OCI-LY7 (cell line): ENCODE measurements around the gene FBLN1. TPM values are rescaled to one million over a fixed set of nuclear protein-coding genes. Genes with fewer than 3 reads are reported as not detected.

Source experiments
- BruUV-seq: library from RNA; stranded (reverse); fragments of 400-500 nt; replicated peaks from 2 replicates; lab custom pipeline; 2021; lab: Mats Ljungman, UMichigan
- CTCF ChIA-PET: fragments of 300-600 bp; sonication (Branson Sonifier 250); formaldehyde crosslinking; loops from one replicate; lab custom pipeline; 2022; ENCODE audit warnings: antibody characterized with exemption; ENCODE audit not compliant: unreplicated experiment; lab: Charles Lee
- POLR2A ChIA-PET: fragments of 300-600 bp; sonication (Branson Sonifier 250); formaldehyde crosslinking; loops from one replicate; lab custom pipeline; 2022; ENCODE audit warnings: antibody characterized with exemption; lab: Charles Lee
- DNase-seq: peaks from one replicate; pipeline ENCODE4 v3.0.0-alpha.2; 2015; ENCODE audit warnings: low spot score
- H2AFZ ChIP-seq: fragments of 200-600 bp; sonication (generic), shearing (Covaris generic); 2 replicates; pipeline ENCODE4 v1.6.1; 2014; ENCODE audit warnings: mild to moderate bottlenecking, antibody characterized with exemption, low read length, moderate library complexity
- H3K27ac ChIP-seq: fragments of 200-600 bp; sonication (generic); 2 replicates; pipeline ENCODE4 v1.5.1; 2014; ENCODE audit warnings: mixed run types, low read depth, mild to moderate bottlenecking, moderate library complexity, low read length, inconsistent platforms; ENCODE audit not compliant: poor library complexity, severe bottlenecking
- H3K36me3 ChIP-seq: fragments of 200-600 bp; sonication (generic); 2 replicates; pipeline ENCODE4 v1.6.1; 2014; ENCODE audit warnings: mild to moderate bottlenecking, antibody characterized with exemption, low read length, moderate library complexity, mixed read lengths; ENCODE audit not compliant: insufficient read depth
- H3K4me1 ChIP-seq: fragments of 200-600 bp; sonication (generic); 2 replicates; pipeline ENCODE4 v1.5.1; 2014; ENCODE audit warnings: mild to moderate bottlenecking, low read length; ENCODE audit not compliant: insufficient read depth, poor library complexity, severe bottlenecking
- H3K4me2 ChIP-seq: fragments of 200-600 bp; sonication (generic); 2 replicates; pipeline ENCODE4 v1.6.1; 2014; ENCODE audit warnings: mild to moderate bottlenecking, low read length
- H3K4me3 ChIP-seq: fragments of 200-600 bp; sonication (generic); 2 replicates; pipeline ENCODE4 v1.5.1; 2014; ENCODE audit warnings: mild to moderate bottlenecking, low read depth, low read length; ENCODE audit not compliant: poor library complexity, severe bottlenecking
- H3K79me2 ChIP-seq: fragments of 200-600 bp; sonication (generic); 2 replicates; pipeline ENCODE4 v1.6.1; 2016; ENCODE audit warnings: low read depth, mild to moderate bottlenecking, low read length, moderate library complexity, mixed read lengths; ENCODE audit not compliant: insufficient read depth
- H3K9me2 ChIP-seq: fragments of 200-600 bp; sonication (generic); 2 replicates; pipeline ENCODE4 v1.6.1; 2016; ENCODE audit warnings: mild to moderate bottlenecking, low read length, mixed read lengths; ENCODE audit not compliant: insufficient read depth
- H3K9me3 ChIP-seq: fragments of 200-600 bp; sonication (generic); 2 replicates; pipeline ENCODE4 v1.6.1; 2014; ENCODE audit warnings: mild to moderate bottlenecking, mixed run types, low read length, mixed read lengths
- H4K20me1 ChIP-seq: fragments of 200-600 bp; sonication (generic); 2 replicates; pipeline ENCODE4 v1.6.1; 2014; ENCODE audit warnings: mild to moderate bottlenecking, antibody characterized with exemption, low read length, moderate library complexity, mixed read lengths; ENCODE audit not compliant: insufficient read depth
- EZH2phosphoT487 ChIP-seq: fragments of 200-600 bp; sonication (generic); IDR thresholded peaks from 2 replicates; pipeline ENCODE4 v1.6.1; 2018; ENCODE audit warnings: low read depth, borderline replicate concordance, mild to moderate bottlenecking, mixed run types, antibody characterized with exemption, low read length, moderate library complexity, mixed read lengths
- intact Hi-C: fragments of 100-400 bp; cut with micrococcal nuclease; formaldehyde crosslinking; loops from one replicate; pipeline ENCODE4 v1.10.0; 2022; ENCODE audit not compliant: unreplicated experiment
- total RNA-seq, 2 experiments: library from RNA; depleted of rRNA in 1 of 2; stranded (reverse); fragments of >200 nt in 1 of 2; shearing (Covaris generic) in 1 of 2; gene quantifications; 2 replicates each; pipeline ENCODE4 v1.2.3, GENCODE V29; 2014 to 2022
- TF ChIP-seq, protein P1 (sequence below): fragments of 200-600 bp; sonication (generic); conservative IDR thresholded peaks from 2 replicates; pipeline ENCODE4 v1.5.1; 2014; ENCODE audit warnings: mild to moderate bottlenecking, antibody characterized with exemption, low read length, moderate library complexity, mixed read lengths

FBLN1 gene
- total RNA-seq, 2 experiments from 2014 or later = not detected

DNA sequence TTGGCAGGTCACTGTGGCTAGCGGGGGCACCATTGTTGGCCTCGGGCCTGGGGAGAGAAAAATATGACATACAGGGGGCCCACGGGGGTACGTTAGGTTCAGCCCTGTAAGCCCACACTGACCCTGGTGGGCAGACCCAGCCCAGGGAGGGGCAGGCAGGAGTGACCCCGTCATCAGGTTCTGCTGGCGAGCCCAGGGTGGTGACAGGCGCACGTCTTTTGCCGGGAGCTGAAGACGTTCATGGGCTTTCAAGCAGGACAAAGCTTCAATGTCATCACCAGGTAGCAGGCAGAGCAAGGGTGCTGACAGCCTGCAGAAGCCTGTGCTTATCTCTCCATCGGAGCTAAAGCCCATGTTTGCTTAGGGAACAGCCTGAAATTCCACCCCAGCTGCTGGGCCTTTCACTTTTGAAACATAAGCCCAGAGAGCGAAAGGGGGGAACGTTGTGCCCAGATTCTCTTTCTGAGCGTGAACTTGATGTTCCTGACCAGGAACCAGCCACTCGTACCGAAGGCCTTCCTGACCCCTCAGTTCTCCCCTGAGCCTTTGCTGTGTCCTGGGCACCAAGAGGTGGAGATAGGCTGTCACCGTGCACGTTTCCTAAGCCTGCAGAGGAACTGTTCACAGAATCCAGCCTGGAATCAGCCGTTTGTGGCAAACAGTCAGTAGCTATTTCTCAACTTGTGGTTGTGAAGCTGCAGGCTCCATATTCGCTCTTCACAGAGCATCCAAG, 94.9 kb downstream of the FBLN1 start:
- POLR2A ChIA-PET = no interaction called here
- Histone ChIP-seq H3K36me3 (no peaks in the 10 kb centered on the region), H3K4me3 (no peak overlapping the region), H2AFZ (no peak overlapping the region), H3K79me2 (no peaks in the 10 kb centered on the region), H3K4me2 (no peak overlapping the region), H3K4me1 (no peaks in the 10 kb centered on the region), H4K20me1 (no peaks in the 10 kb centered on the region), H3K9me3 (no peaks in the 10 kb centered on the region), H3K9me2 (no peaks in the 10 kb centered on the region), H3K27ac (no peak overlapping the region)
- no TSS peak for BruUV-seq
- intact Hi-C loops = no loop called here
- no peak for TF ChIP-seq EZH2phosphoT487
- TF ChIP-seq, protein P1, sequence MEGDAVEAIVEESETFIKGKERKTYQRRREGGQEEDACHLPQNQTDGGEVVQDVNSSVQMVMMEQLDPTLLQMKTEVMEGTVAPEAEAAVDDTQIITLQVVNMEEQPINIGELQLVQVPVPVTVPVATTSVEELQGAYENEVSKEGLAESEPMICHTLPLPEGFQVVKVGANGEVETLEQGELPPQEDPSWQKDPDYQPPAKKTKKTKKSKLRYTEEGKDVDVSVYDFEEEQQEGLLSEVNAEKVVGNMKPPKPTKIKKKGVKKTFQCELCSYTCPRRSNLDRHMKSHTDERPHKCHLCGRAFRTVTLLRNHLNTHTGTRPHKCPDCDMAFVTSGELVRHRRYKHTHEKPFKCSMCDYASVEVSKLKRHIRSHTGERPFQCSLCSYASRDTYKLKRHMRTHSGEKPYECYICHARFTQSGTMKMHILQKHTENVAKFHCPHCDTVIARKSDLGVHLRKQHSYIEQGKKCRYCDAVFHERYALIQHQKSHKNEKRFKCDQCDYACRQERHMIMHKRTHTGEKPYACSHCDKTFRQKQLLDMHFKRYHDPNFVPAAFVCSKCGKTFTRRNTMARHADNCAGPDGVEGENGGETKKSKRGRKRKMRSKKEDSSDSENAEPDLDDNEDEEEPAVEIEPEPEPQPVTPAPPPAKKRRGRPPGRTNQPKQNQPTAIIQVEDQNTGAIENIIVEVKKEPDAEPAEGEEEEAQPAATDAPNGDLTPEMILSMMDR = no peak
- CTCF ChIA-PET = no interaction called here
- DNase-seq = no peak

GRCh38 chr22:45598596-45599217, 96.0 kb downstream of the FBLN1 start:
- H2AFZ ChIP-seq = no peak overlapping the region
- H3K36me3 ChIP-seq = no peaks in the 10 kb centered on the region
- CTCF ChIA-PET = no interaction called here
- H3K4me1 ChIP-seq = peaks cover 11% of the 10 kb centered on the region
- BruUV-seq = no TSS peak
- no peaks in the 10 kb centered on the region for H3K9me3 ChIP-seq
- H4K20me1 ChIP-seq = no peaks in the 10 kb centered on the region
- TF ChIP-seq EZH2phosphoT487 = no peak
- TF ChIP-seq, protein P1 = no peak
- no peak overlapping the region for H3K4me3 ChIP-seq
- intact Hi-C loops = no loop called here
- H3K79me2 ChIP-seq = no peaks in the 10 kb centered on the region
- POLR2A ChIA-PET = no interaction called here
- DNase-seq = no peak
- no peak overlapping the region for H3K4me2 ChIP-seq
- no peaks in the 10 kb centered on the region for H3K9me2 ChIP-seq
- H3K27ac ChIP-seq = no peak overlapping the region
